ENCODE results near the gene PLXNB3. TPM values are rescaled to one million over a fixed set of nuclear protein-coding genes. Genes with fewer than 3 reads are reported as not detected.

Gene PLXNB3
- total RNA-seq, 2 experiments from 2014 or later: not detected

DNA sequence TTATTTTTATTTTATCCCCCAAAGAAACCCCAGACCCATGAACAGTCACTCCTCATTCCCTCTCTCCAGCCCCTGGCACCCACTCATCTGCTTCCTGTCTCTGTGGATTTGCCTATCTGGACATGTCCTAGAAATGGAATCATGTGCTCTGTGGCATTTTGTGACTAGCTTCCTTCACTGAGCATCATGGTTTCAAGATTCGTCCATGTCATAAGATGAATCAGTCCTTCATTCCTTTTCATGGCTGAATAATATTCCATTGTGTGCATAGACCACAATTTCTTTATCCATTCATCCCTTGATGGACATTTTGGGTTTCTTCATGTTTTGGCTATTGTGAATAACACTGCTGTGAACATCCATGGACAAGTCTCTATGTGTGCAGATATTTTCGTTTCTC, 29.2 kb upstream of the PLXNB3 start:
- H2AFZ ChIP-seq (ENCODE audit: low read length): no peak overlapping the region
- no peak overlapping the region for H3K27ac ChIP-seq (ENCODE audit: low read depth, low read length, poor library complexity, severe bottlenecking)
- H3K9me3 ChIP-seq (ENCODE audit: low read length): no peaks in the 10 kb centered on the region
- no peaks in the 10 kb centered on the region for H3K79me2 ChIP-seq (ENCODE audit: insufficient read depth, low read depth, low read length)
- H3K36me3 ChIP-seq (ENCODE audit: insufficient read depth, low read length): no peaks in the 10 kb centered on the region; the same call in 1 of the 2 replicates
- H3K4me1 ChIP-seq (ENCODE audit: insufficient read depth, low read length, poor library complexity, severe bottlenecking): peaks cover 10% of the 10 kb centered on the region
- peak overlapping the region; percentile 26; the same call in 1 of the 2 replicates for H3K4me2 ChIP-seq (ENCODE audit: low read length)
- TF ChIP-seq CTCF (conservative IDR thresholded peaks at IDR 0.05; ENCODE audit: low read length) (no peak), EZH2phosphoT487 (IDR thresholded peaks at IDR 0.05; ENCODE audit: borderline replicate concordance, low read depth, low read length) (no peak)
- no TSS peak for BruUV-seq (replicated peaks)
- no peaks in the 10 kb centered on the region for H3K9me2 ChIP-seq (ENCODE audit: insufficient read depth, low read length)
- ChIA-PET POLR2A (interaction anchor here (1.4 kb wide), 1 partner anchor 8 kb away, joined by 4 read pairs; no protein-coding TSS in a partner anchor), CTCF (ENCODE audit: unreplicated experiment) (no interaction called here)
- H3K4me3 ChIP-seq (ENCODE audit: low read depth, low read length, poor library complexity, severe bottlenecking): no peak overlapping the region
- intact Hi-C loops (cut with micrococcal nuclease; ENCODE audit: unreplicated experiment): no loop called here
- no peaks in the 10 kb centered on the region for H4K20me1 ChIP-seq (ENCODE audit: insufficient read depth, low read length)
- no peak for DNase-seq (ENCODE audit: low spot score)

- TF ChIP-seq EZH2phosphoT487 (IDR thresholded peaks at IDR 0.05; ENCODE audit: borderline replicate concordance, low read depth, low read length) (no peak), CTCF (conservative IDR thresholded peaks at IDR 0.05; ENCODE audit: low read length) (peak; percentile 53; the same call in 1 of the 2 replicates)
- DNase-seq (ENCODE audit: low spot score): peak; percentile 46
- H4K20me1 ChIP-seq (ENCODE audit: insufficient read depth, low read length): no peaks in the 10 kb centered on the region
- peak overlapping the region; percentile 26; the same call in 1 of the 2 replicates for H3K4me2 ChIP-seq (ENCODE audit: low read length)
- H3K4me1 ChIP-seq (ENCODE audit: insufficient read depth, low read length, poor library complexity, severe bottlenecking): peaks cover 10% of the 10 kb centered on the region
- ChIA-PET CTCF (ENCODE audit: unreplicated experiment) (no interaction called here), POLR2A (interaction anchor here (1.4 kb wide), 1 partner anchor 8 kb away, joined by 4 read pairs; no protein-coding TSS in a partner anchor)
- no peak overlapping the region for H3K4me3 ChIP-seq (ENCODE audit: low read depth, low read length, poor library complexity, severe bottlenecking)
- H3K9me3 ChIP-seq (ENCODE audit: low read length): no peaks in the 10 kb centered on the region
- no peaks in the 10 kb centered on the region for H3K79me2 ChIP-seq (ENCODE audit: insufficient read depth, low read depth, low read length)
- no peaks in the 10 kb centered on the region; the same call in 1 of the 2 replicates for H3K36me3 ChIP-seq (ENCODE audit: insufficient read depth, low read length)
- H3K27ac ChIP-seq (ENCODE audit: low read depth, low read length, poor library complexity, severe bottlenecking): no peak overlapping the region
- H3K9me2 ChIP-seq (ENCODE audit: insufficient read depth, low read length): no peaks in the 10 kb centered on the region
- H2AFZ ChIP-seq (ENCODE audit: low read length): no peak overlapping the region
- intact Hi-C loops (cut with micrococcal nuclease; ENCODE audit: unreplicated experiment): no loop called here
- no TSS peak for BruUV-seq (replicated peaks)
Observed at GRCh38 chrX:153735274-153735673, 28.8 kb upstream of the PLXNB3 start.

GRCh38 chrX:153736071-153736820, 27.8 kb upstream of the PLXNB3 start:
- intact Hi-C loops (cut with micrococcal nuclease; ENCODE audit: unreplicated experiment): no loop called here
- H3K4me1 ChIP-seq (ENCODE audit: insufficient read depth, low read length, poor library complexity, severe bottlenecking): peaks cover 10% of the 10 kb centered on the region
- POLR2A ChIA-PET: interaction anchor here (0.7 to 1.4 kb wide), 2 partner anchors 9 to 586 kb away, joined by 4 read pairs; no protein-coding TSS in a partner anchor
- no peaks in the 10 kb centered on the region for H4K20me1 ChIP-seq (ENCODE audit: insufficient read depth, low read length)
- no peaks in the 10 kb centered on the region for H3K9me2 ChIP-seq (ENCODE audit: insufficient read depth, low read length)
- CTCF ChIA-PET (ENCODE audit: unreplicated experiment): no interaction called here
- H3K36me3 ChIP-seq (ENCODE audit: insufficient read depth, low read length): no peaks in the 10 kb centered on the region; the same call in 1 of the 2 replicates
- no peaks in the 10 kb centered on the region for H3K79me2 ChIP-seq (ENCODE audit: insufficient read depth, low read depth, low read length)
- no peaks in the 10 kb centered on the region for H3K9me3 ChIP-seq (ENCODE audit: low read length)
- BruUV-seq (replicated peaks): no TSS peak
- H3K27ac ChIP-seq (ENCODE audit: low read depth, low read length, poor library complexity, severe bottlenecking): no peak overlapping the region
- no peak overlapping the region for H2AFZ ChIP-seq (ENCODE audit: low read length)
- TF ChIP-seq EZH2phosphoT487 (IDR thresholded peaks at IDR 0.05; ENCODE audit: borderline replicate concordance, low read depth, low read length) (no peak), CTCF (conservative IDR thresholded peaks at IDR 0.05; ENCODE audit: low read length) (no peak)
- no peak overlapping the region for H3K4me3 ChIP-seq (ENCODE audit: low read depth, low read length, poor library complexity, severe bottlenecking)
- no peak overlapping the region for H3K4me2 ChIP-seq (ENCODE audit: low read length)
- DNase-seq (ENCODE audit: low spot score): no peak

Data from OCI-LY7 (cell line).